K562 (cell line): ENCODE measurements around the gene TP53RK. TPM values are rescaled to one million over a fixed set of nuclear protein-coding genes. Genes with fewer than 3 reads are reported as not detected.

Experiments
- ATAC-seq: fragments of 200-7000 bp; cut with Tn5 transposase; 3 replicates; pipeline ENCODE4 v1.9.1; 2020; ENCODE audit warnings: moderate library complexity
- BruUV-seq: library from RNA; stranded (reverse); fragments of 400-500 nt; replicated peaks from 2 replicates; lab custom pipeline; 2021; lab: Mats Ljungman, UMichigan
- CTCF ChIA-PET: fragments of 300-600 bp; formaldehyde crosslinking; extraction: SDS; loops from one replicate; lab custom pipeline; 2021; ENCODE audit warnings: low intra/inter-chr PET ratio; lab: Yijun Ruan, JAX
- POLR2A ChIA-PET: fragments of 300-600, 350-650 bp; sonication (Branson Sonifier 250); formaldehyde crosslinking; extraction: SDS; loops from one replicate; lab custom pipeline; 2021; ENCODE audit warnings: antibody characterized with exemption, inconsistent platforms; lab: Yijun Ruan, JAX
- DNase-seq, 4 experiments: peaks; one replicate each; pipeline versions ENCODE4 v3.0.0 to v3.0.0-alpha.2; 2011 to 2018; ENCODE audit warnings: low spot score in 3 of 4, mixed read lengths in 3 of 4; ENCODE audit errors: extremely low read depth in 1 of 4
- FAIRE-seq: peaks from 2 replicates; lab custom pipeline; 2011; peaks lifted over from hg19 to GRCh38; lab: Jason Lieb, UNC
- H2AFZ ChIP-seq: 2 replicates; pipeline ENCODE4 v1.6.0; 2011; ENCODE audit warnings: low read depth, low read length, control low read depth, inconsistent platforms
- H3K27ac ChIP-seq: fragments of 200-600 bp; 3 replicates; pipeline ENCODE4 v1.8.0; 2011; ENCODE audit warnings: low read depth, mild to moderate bottlenecking, control low read depth, inconsistent platforms, low read length, moderate library complexity, mixed read lengths; ENCODE audit errors: extremely low read depth
- H3K27me3 ChIP-seq, 2 experiments: fragments of 300-600 bp in 1 of 2; 2 replicates in 1 of 2; 3 replicates in 1 of 2; pipeline versions ENCODE4 v1.6.0 to v1.8.0; 2011; ENCODE audit warnings: inconsistent platforms in 2 of 2, low read length in 2 of 2, mild to moderate bottlenecking in 1 of 2, mixed read lengths in 1 of 2, moderate library complexity in 1 of 2; ENCODE audit not compliant: control insufficient read depth in 2 of 2, insufficient read depth in 2 of 2
- H3K36me3 ChIP-seq: fragments of 300-600 bp; 3 replicates; pipeline ENCODE4 v1.8.0; 2011; ENCODE audit warnings: mild to moderate bottlenecking, low read length, inconsistent platforms; ENCODE audit not compliant: control insufficient read depth, insufficient read depth
- H3K4me1 ChIP-seq, 2 experiments: fragments of 200-600 bp in 1 of 2; replicated peaks in 1 of 2; 2 replicates in 1 of 2; 3 replicates in 1 of 2; pipeline versions ENCODE4 v1.5.1 to v1.8.0; 2011; ENCODE audit warnings: inconsistent platforms in 2 of 2, low read length in 2 of 2, mild to moderate bottlenecking in 1 of 2, mixed read lengths in 1 of 2, moderate library complexity in 1 of 2; ENCODE audit not compliant: control insufficient read depth in 2 of 2, insufficient read depth in 2 of 2
- H3K4me2 ChIP-seq: 2 replicates; pipeline ENCODE4 v1.6.1; 2011; ENCODE audit warnings: low read length, control low read depth, inconsistent platforms, mixed read lengths; ENCODE audit not compliant: insufficient read depth
- H3K4me3 ChIP-seq: fragments of 200-600 bp; sonication (generic), shearing (Covaris generic); 2 replicates; pipeline ENCODE4 v1.5.1; 2016; ENCODE audit warnings: control low read depth, inconsistent platforms
- H3K79me2 ChIP-seq: fragments of 200-600 bp; 3 replicates; pipeline ENCODE4 v1.8.0; 2011; ENCODE audit warnings: low read length, inconsistent platforms; ENCODE audit not compliant: control insufficient read depth, insufficient read depth
- H3K9ac ChIP-seq, 2 experiments: 2 replicates each; pipeline versions ENCODE4 v1.6.0 to v1.6.1; 2011; ENCODE audit warnings: low read depth in 2 of 2, low read length in 2 of 2, control low read depth in 1 of 2, inconsistent platforms in 1 of 2, mild to moderate bottlenecking in 1 of 2, mixed read lengths in 1 of 2; ENCODE audit not compliant: insufficient read depth in 1 of 2
- H3K9me1 ChIP-seq: one replicate; pipeline ENCODE4 v1.6.0; 2011; ENCODE audit warnings: inconsistent platforms, mild to moderate bottlenecking, low read length, moderate library complexity; ENCODE audit not compliant: control insufficient read depth, insufficient read depth
- H3K9me3 ChIP-seq: replicated peaks from 2 replicates; pipeline ENCODE4 v1.5.1; 2011; ENCODE audit warnings: low read depth, low read length, inconsistent platforms; ENCODE audit not compliant: control insufficient read depth, insufficient read depth
- H4K20me1 ChIP-seq: replicated peaks from 2 replicates; pipeline ENCODE4 v1.6.1; 2011; ENCODE audit warnings: low read length, inconsistent platforms, mixed read lengths; ENCODE audit not compliant: control insufficient read depth, insufficient read depth
- EWSR1 ChIP-seq: fragments of 450-650 bp; IDR thresholded peaks from 2 replicates; pipeline ENCODE4 v1.6.1; 2018; ENCODE audit warnings: borderline replicate concordance, mild to moderate bottlenecking, low read depth, moderate library complexity; ENCODE audit not compliant: partially characterized antibody
- MEF2D ChIP-seq: conservative IDR thresholded peaks from 2 replicates; pipeline ENCODE4 v1.6.1; 2016; ENCODE audit warnings: low read depth, missing genetic modification characterization, missing compliant biosample characterization
- POLR2AphosphoS2 ChIP-seq: IDR thresholded peaks from 2 replicates; pipeline ENCODE4 v1.6.1; 2012; ENCODE audit warnings: low read length, improper control_type of control experiment
- USF1 ChIP-seq: sonication (generic); formaldehyde crosslinking; IDR thresholded peaks from 2 replicates; pipeline ENCODE4 v1.9.0; 2022; ENCODE audit warnings: mild to moderate bottlenecking, missing genetic modification reagents
- WGBS: fragments of 100-300 bp; shearing (Covaris generic); methylation state at CpG from one replicate; pipeline ENCODE4 v1.1.6; 2016; ENCODE audit warnings: low coverage, mixed read lengths; ENCODE audit not compliant: insufficient coverage; ENCODE audit errors: missing lambda C conversion rate; 5-methylcytosine and 5-hydroxymethylcytosine counted together
- in situ Hi-C: fragments of 300-500 bp; cut with MboI; formaldehyde crosslinking; loops from 4 replicates; pipeline ENCODE4 v1.15.0; 2018; ENCODE audit warnings: inconsistent platforms, mixed read lengths
- intact Hi-C: fragments of 100-400 bp; cut with micrococcal nuclease; formaldehyde crosslinking; loops from 2 replicates; pipeline ENCODE4 v1.14.2; 2022
- polyA plus RNA-seq, 8 experiments: library from polyadenylated mRNA; depleted of rRNA in 4 of 8; stranded (reverse) in 5 of 8; unstranded in 3 of 8; fragments of >200 nt; fragmentation: Nextera tagmentation in 2 of 8; fragmentation: Illumina TruSeq in 1 of 8; extraction: Ambion mirVana in 2 of 8; extraction: Trizol in 1 of 8; gene quantifications; 2 replicates each; pipeline versions ENCODE4 v1.2.1 to v1.2.3, GENCODE V29; 2011 to 2014; ENCODE audit warnings: inconsistent platforms in 1 of 8, missing spikeins in 1 of 8
- total RNA-seq, 7 experiments: library from RNA; depleted of rRNA in 6 of 7; stranded (reverse); fragments of >200 nt in 6 of 7; fragmentation: Illumina TruSeq in 2 of 7; extraction: Trizol in 2 of 7; gene quantifications; 2 replicates each; pipeline versions ENCODE4 v1.2.1 to v1.2.3, GENCODE V29; 2011 to 2021; ENCODE audit warnings: low replicate concordance in 1 of 7

The TP53RK gene
- total and polyA plus RNA-seq, 9 of the 15 experiments (the other 6 are each of a cell fraction or from before 2014, with no cell fraction given): 2.9 to 43.5 (median 17.2) TPM

DNA sequence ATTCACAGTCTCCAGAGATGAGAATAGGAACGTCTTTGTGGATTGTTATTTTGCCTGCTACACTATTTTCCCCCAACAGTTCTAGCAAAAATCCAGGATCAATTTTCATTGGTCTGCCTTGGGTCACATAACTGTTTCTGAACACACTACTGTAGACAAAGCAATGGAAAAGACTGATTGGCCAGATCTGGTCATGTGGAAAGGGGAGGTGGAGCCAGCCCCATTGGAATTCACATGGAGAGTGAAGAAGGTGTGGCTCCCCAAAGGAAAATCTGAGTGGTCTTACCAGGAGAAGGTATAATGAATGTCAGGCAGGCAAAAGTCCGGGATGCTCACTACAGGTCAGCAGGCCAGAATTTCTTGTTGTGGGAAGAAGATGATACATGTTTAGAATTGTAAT is 9.5 kb upstream of the TP53RK start:
- 0 out of 2 replicates have a peak overlapping the region, but pooled peaks have one; percentile 32 for H2AFZ ChIP-seq
- no peaks in the 10 kb centered on the region for H3K9me1 ChIP-seq
- H3K4me2 ChIP-seq: no peak overlapping the region
- H3K36me3 ChIP-seq: no peaks in the 10 kb centered on the region
- H3K27ac ChIP-seq: no peak overlapping the region
- ChIA-PET POLR2A (no interaction called here), CTCF (no interaction called here)
- H3K9me3 ChIP-seq: no peaks in the 10 kb centered on the region
- ATAC-seq (peak; percentile 61), FAIRE-seq (no peak), DNase-seq (peak in 3 of 4 experiments; percentile 43 to 64 (median 62))
- intact Hi-C loops (loop anchor here (5.0 kb wide), 1 partner anchor 136 kb away; no protein-coding TSS in a partner anchor), in situ Hi-C loops (no loop called here)
- no peak for TF ChIP-seq MEF2D (tag)
- no peak for TF ChIP-seq POLR2AphosphoS2
- TF ChIP-seq EWSR1: no peak
- peak; percentile 57 for TF ChIP-seq USF1 (CRISPR knock-in tag)
- no peaks in the 10 kb centered on the region for H3K79me2 ChIP-seq
- H3K9ac ChIP-seq: no peak overlapping the region
- H3K4me1 ChIP-seq: peaks cover 0 to 13% of the 10 kb centered on the region in 2 experiments; a peak in 2 of 5 replicates
- no peak overlapping the region for H3K4me3 ChIP-seq
- no peaks in the 10 kb centered on the region for H3K27me3 ChIP-seq
- no TSS peak for BruUV-seq
- WGBS: 5% methylated on average over 2 of the region's 2 CpGs
- no peaks in the 10 kb centered on the region for H4K20me1 ChIP-seq
